Liver (tissue), 9 donors: ENCODE results near the gene NOX3. TPM values are rescaled to one million over a fixed set of nuclear protein-coding genes. Genes with fewer than 3 reads are reported as not detected.

ENCODE experiments used
- DNase-seq: peaks from one replicate; pipeline ENCODE4 v3.0.0-alpha.2; 2017; ENCODE audit warnings: low spot score
- H3K27ac ChIP-seq, 2 donors: one replicate each; pipeline ENCODE4 v1.7.0; 2013; ENCODE audit warnings: inconsistent platforms in 2 of 2, low read length in 2 of 2, control low read depth in 1 of 2, low read depth in 1 of 2, mild to moderate bottlenecking in 1 of 2
- H3K27me3 ChIP-seq, 4 donors: one replicate each; pipeline versions ENCODE4 v1.6.1 to v1.7.0; 2013; ENCODE audit warnings: low read length in 3 of 4, inconsistent platforms in 1 of 4, mild to moderate bottlenecking in 1 of 4, moderate library complexity in 1 of 4; ENCODE audit not compliant: control insufficient read depth in 4 of 4, insufficient read depth in 4 of 4
- H3K36me3 ChIP-seq, 4 donors: one replicate each; pipeline versions ENCODE4 v1.6.1 to v1.7.0; 2013; ENCODE audit warnings: low read length in 3 of 4, mild to moderate bottlenecking in 3 of 4, low read depth in 1 of 4, moderate library complexity in 1 of 4; ENCODE audit not compliant: control insufficient read depth in 4 of 4, insufficient read depth in 3 of 4
- H3K4me1 ChIP-seq, 4 donors: one replicate each; pipeline versions ENCODE4 v1.6.1 to v1.7.0; 2013; ENCODE audit warnings: low read length in 3 of 4, mild to moderate bottlenecking in 3 of 4, moderate library complexity in 1 of 4; ENCODE audit not compliant: control insufficient read depth in 4 of 4, insufficient read depth in 4 of 4
- H3K4me3 ChIP-seq, 3 donors: one replicate each; pipeline versions ENCODE4 v1.6.1 to v1.7.0; 2013; ENCODE audit warnings: low read length in 3 of 3, control low read depth in 1 of 3, low read depth in 1 of 3, mild to moderate bottlenecking in 1 of 3
- H3K9ac ChIP-seq, 2 donors: one replicate each; pipeline ENCODE4 v1.7.0; 2013; ENCODE audit warnings: low read length in 2 of 2, mild to moderate bottlenecking in 2 of 2, moderate library complexity in 2 of 2, control low read depth in 1 of 2, low read depth in 1 of 2
- H3K9me3 ChIP-seq, 4 donors: one replicate each; pipeline versions ENCODE4 v1.6.1 to v1.7.0; 2013; ENCODE audit warnings: low read length in 3 of 4; ENCODE audit not compliant: control insufficient read depth in 4 of 4
- ATF3 ChIP-seq: IDR thresholded peaks from 2 replicates; pipeline ENCODE4 v1.6.1; 2016; ENCODE audit warnings: antibody characterized with exemption
- EGR1 ChIP-seq, 2 donors: IDR thresholded peaks; 2 replicates each; pipeline ENCODE4 v1.6.1; 2016 to 2018; ENCODE audit warnings: antibody characterized with exemption in 2 of 2, low read depth in 2 of 2
- FOXA1 ChIP-seq: IDR thresholded peaks from 2 replicates; pipeline ENCODE4 v1.6.1; 2016; ENCODE audit warnings: antibody characterized with exemption
- FOXA2 ChIP-seq: IDR thresholded peaks from 2 replicates; pipeline ENCODE4 v1.6.1; 2016; ENCODE audit warnings: antibody characterized with exemption
- GABPA ChIP-seq, 2 donors: IDR thresholded peaks in 1 of 2; conservative IDR thresholded peaks in 1 of 2; 2 replicates each; pipeline ENCODE4 v1.6.1; 2016; ENCODE audit warnings: antibody characterized with exemption in 2 of 2, mild to moderate bottlenecking in 1 of 2, moderate library complexity in 1 of 2
- HNF4A ChIP-seq, 2 donors: conservative IDR thresholded peaks; 2 replicates each; pipeline ENCODE4 v1.6.1; 2016; ENCODE audit warnings: antibody characterized with exemption in 2 of 2, mild to moderate bottlenecking in 2 of 2
- HNF4G ChIP-seq: IDR thresholded peaks from 2 replicates; pipeline ENCODE4 v1.6.1; 2016; ENCODE audit warnings: antibody characterized with exemption
- MAX ChIP-seq: IDR thresholded peaks from 2 replicates; pipeline ENCODE4 v1.6.1; 2016; ENCODE audit warnings: antibody characterized with exemption
- NR2F2 ChIP-seq: IDR thresholded peaks from 2 replicates; pipeline ENCODE4 v1.6.1; 2016; ENCODE audit warnings: antibody characterized with exemption
- RAD21 ChIP-seq, 2 donors: IDR thresholded peaks; 2 replicates each; pipeline ENCODE4 v1.6.1; 2016; ENCODE audit warnings: antibody characterized with exemption in 2 of 2, mild to moderate bottlenecking in 2 of 2
- REST ChIP-seq: IDR thresholded peaks from 2 replicates; pipeline ENCODE4 v1.6.1; 2016; ENCODE audit warnings: antibody characterized with exemption, mild to moderate bottlenecking
- RXRA ChIP-seq, 2 donors: IDR thresholded peaks; 2 replicates each; pipeline ENCODE4 v1.6.1; 2017 to 2018; ENCODE audit warnings: antibody characterized with exemption in 2 of 2, mild to moderate bottlenecking in 1 of 2
- SP1 ChIP-seq: IDR thresholded peaks from 2 replicates; pipeline ENCODE4 v1.6.1; 2018; ENCODE audit warnings: antibody characterized with exemption, mild to moderate bottlenecking
- TAF1 ChIP-seq: conservative IDR thresholded peaks from 2 replicates; pipeline ENCODE4 v1.6.1; 2016; ENCODE audit warnings: antibody characterized with exemption, mild to moderate bottlenecking
- YY1 ChIP-seq: IDR thresholded peaks from 2 replicates; pipeline ENCODE4 v1.6.1; 2016; ENCODE audit warnings: antibody characterized with exemption, mild to moderate bottlenecking
- ZBTB33 ChIP-seq: IDR thresholded peaks from 2 replicates; pipeline ENCODE4 v1.6.1; 2016; ENCODE audit warnings: antibody characterized with exemption
- whole genome bisulfite sequencing: extraction: QIAGEN DNeasy Blood & Tissue Kit; methylation state at CpG from one replicate; pipeline ENCODE4 v1.1.7; 2013; 5-methylcytosine and 5-hydroxymethylcytosine counted together
- polyA plus RNA-seq, 2 donors: library from polyadenylated mRNA; stranded (reverse) in 1 of 2; unstranded in 1 of 2; fragments of 200-250 nt in 1 of 2; fragments of >200 nt in 1 of 2; fragmentation: Nextera tagmentation in 1 of 2; extraction: Ambion mirVana in 1 of 2; gene quantifications; one replicate each; pipeline versions ENCODE4 v1.2.1 to v1.2.3, GENCODE V29; 2013 to 2015
- total RNA-seq, 2 donors: library from RNA; depleted of rRNA; stranded (reverse); fragments of >200 nt; gene quantifications; one replicate each; pipeline ENCODE4 v1.2.3, GENCODE V29; 2014
- donor health status: healthy.
- donor health status: healthy.
- donor health status: healthy.
- donor health status: healthy.
- donor health status: healthy.

Gene NOX3
- total and polyA plus RNA-seq, 4 donors = not detected

- Histone ChIP-seq H3K36me3 (no peaks in the 10 kb centered on the region), H3K27ac (no peak overlapping the region), H3K9ac (no peak overlapping the region), H3K4me1 (no peaks in the 10 kb centered on the region), H3K9me3 (no peaks in the 10 kb centered on the region), H3K4me3 (no peak overlapping the region), H3K27me3 (peaks cover 0 to 6% (median 0%) of the 10 kb centered on the region in 4 donors)
- TF ChIP-seq SP1 = no peak
- TF ChIP-seq YY1 = no peak
- TF ChIP-seq EGR1 (IDR thresholded peaks at IDR 0.05; ENCODE audit: low read depth in 2 of 2) = no peak
- no peak for TF ChIP-seq HNF4A (conservative IDR thresholded peaks at IDR 0.05)
- TF ChIP-seq RXRA (IDR thresholded peaks at IDR 0.05) = no peak
- TF ChIP-seq MAX = no peak
- TF ChIP-seq REST = no peak
- no peak for TF ChIP-seq ATF3
- WGBS = 70% methylated on average over 9 of the region's 9 CpGs
- no peak for DNase-seq
These were observed 10.4 kb downstream of the NOX3 start for GRCh38 chr6:155444952-155445903.

- 86% methylated on average over 9 of the region's 9 CpGs for WGBS
- no peak for DNase-seq
- H3K36me3 ChIP-seq = no peaks in the 10 kb centered on the region
- no peak overlapping the region for H3K9ac ChIP-seq
- H3K27ac ChIP-seq = no peak overlapping the region
- H3K4me1 ChIP-seq = no peaks in the 10 kb centered on the region
- H3K27me3 ChIP-seq = peaks cover 0 to 6% (median 0%) of the 10 kb centered on the region in 4 donors
- H3K9me3 ChIP-seq = no peaks in the 10 kb centered on the region
- H3K4me3 ChIP-seq = no peak overlapping the region
- no peak for TF ChIP-seq ATF3
- TF ChIP-seq MAX = no peak
- TF ChIP-seq GABPA (IDR thresholded peaks at IDR 0.05 in 1 of 2, conservative IDR thresholded peaks at IDR 0.05 in 1 of 2) = no peak
- TF ChIP-seq RXRA (IDR thresholded peaks at IDR 0.05) = no peak
- TF ChIP-seq ZBTB33 = no peak
- TF ChIP-seq NR2F2 = no peak
- TF ChIP-seq HNF4A (conservative IDR thresholded peaks at IDR 0.05) = no peak
- TF ChIP-seq REST = no peak
- no peak for TF ChIP-seq HNF4G
- TF ChIP-seq TAF1 = no peak
- TF ChIP-seq FOXA1 = no peak
- no peak for TF ChIP-seq FOXA2
- no peak for TF ChIP-seq EGR1 (IDR thresholded peaks at IDR 0.05; ENCODE audit: low read depth in 2 of 2)
- no peak for TF ChIP-seq RAD21 (IDR thresholded peaks at IDR 0.05)
- TF ChIP-seq YY1 = no peak
- TF ChIP-seq SP1 = no peak
These were observed 11.3 kb downstream of the NOX3 start for GRCh38 chr6:155444120-155444917.
